ENCODE data around the gene VWC2L.

GRCh38 chr2:214377286-214377624, 33.6 kb upstream of the VWC2L start:
- TF ChIP-seq POLR2A (IDR thresholded peaks at IDR 0.05; ENCODE audit: control extremely low read depth in 1 of 2, low read depth in 2 of 2, low read length in 2 of 2) (no peak), TAF1 (IDR thresholded peaks at IDR 0.05; ENCODE audit: low read depth, low read length) (no peak), MAFK (IDR thresholded peaks at IDR 0.05; ENCODE audit: low read depth, low read length) (no peak), CEBPB (IDR thresholded peaks at IDR 0.05; ENCODE audit: low read depth, low read length) (no peak), ZNF274 (IDR thresholded peaks at IDR 0.05; ENCODE audit: borderline replicate concordance, extremely low read depth, low read length) (no peak), ATF2 (IDR thresholded peaks at IDR 0.05; ENCODE audit: low read length) (no peak), SP1 (IDR thresholded peaks at IDR 0.05; ENCODE audit: low read depth, low read length) (no peak), RAD21 (IDR thresholded peaks at IDR 0.05 in 1 of 2, conservative IDR thresholded peaks at IDR 0.05 in 1 of 2; ENCODE audit: low read depth in 2 of 2, low read length in 2 of 2) (no peak)
- TF ChIP-seq, protein P1, sequence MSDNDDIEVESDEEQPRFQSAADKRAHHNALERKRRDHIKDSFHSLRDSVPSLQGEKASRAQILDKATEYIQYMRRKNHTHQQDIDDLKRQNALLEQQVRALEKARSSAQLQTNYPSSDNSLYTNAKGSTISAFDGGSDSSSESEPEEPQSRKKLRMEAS (IDR thresholded peaks at IDR 0.05): no peak
- TF ChIP-seq, protein P2, sequence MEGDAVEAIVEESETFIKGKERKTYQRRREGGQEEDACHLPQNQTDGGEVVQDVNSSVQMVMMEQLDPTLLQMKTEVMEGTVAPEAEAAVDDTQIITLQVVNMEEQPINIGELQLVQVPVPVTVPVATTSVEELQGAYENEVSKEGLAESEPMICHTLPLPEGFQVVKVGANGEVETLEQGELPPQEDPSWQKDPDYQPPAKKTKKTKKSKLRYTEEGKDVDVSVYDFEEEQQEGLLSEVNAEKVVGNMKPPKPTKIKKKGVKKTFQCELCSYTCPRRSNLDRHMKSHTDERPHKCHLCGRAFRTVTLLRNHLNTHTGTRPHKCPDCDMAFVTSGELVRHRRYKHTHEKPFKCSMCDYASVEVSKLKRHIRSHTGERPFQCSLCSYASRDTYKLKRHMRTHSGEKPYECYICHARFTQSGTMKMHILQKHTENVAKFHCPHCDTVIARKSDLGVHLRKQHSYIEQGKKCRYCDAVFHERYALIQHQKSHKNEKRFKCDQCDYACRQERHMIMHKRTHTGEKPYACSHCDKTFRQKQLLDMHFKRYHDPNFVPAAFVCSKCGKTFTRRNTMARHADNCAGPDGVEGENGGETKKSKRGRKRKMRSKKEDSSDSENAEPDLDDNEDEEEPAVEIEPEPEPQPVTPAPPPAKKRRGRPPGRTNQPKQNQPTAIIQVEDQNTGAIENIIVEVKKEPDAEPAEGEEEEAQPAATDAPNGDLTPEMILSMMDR (IDR thresholded peaks at IDR 0.05; ENCODE audit: control extremely low read depth in 1 of 3, insufficient read depth in 1 of 3, low read depth in 1 of 3, low read length in 3 of 3): no peak

All from H1 (cell line).